SJSA1 (cell line): ENCODE data around the gene B3GNT7. TPM values are rescaled to one million over a fixed set of nuclear protein-coding genes. Genes with fewer than 3 reads are reported as not detected.
A peak's percentile ranks its signal among the peaks of the same experiment; 100 is the strongest.
"Not testable (repeated sequence)": the region's sequence is repeated elsewhere in the genome, so short reads cannot be mapped to it uniquely, and the experiment has no call there.

Experiments used
- DNase-seq, 2 experiments: peaks; one replicate each; pipeline ENCODE4 v3.0.0-alpha.2; 2015 to 2020; ENCODE audit warnings: low spot score in 2 of 2, low read depth in 1 of 2
- H3K27ac ChIP-seq: fragments of 250-450 bp; sonication (Bioruptor Pico); 2 replicates; pipeline ENCODE4 v1.5.1; 2020; ENCODE audit warnings: mild to moderate bottlenecking, moderate library complexity
- H3K27me3 ChIP-seq: fragments of 250-450 bp; sonication (Bioruptor Pico); replicated peaks from 2 replicates; pipeline ENCODE4 v1.5.1; 2020; ENCODE audit warnings: mild to moderate bottlenecking, moderate library complexity
- H3K36me3 ChIP-seq: fragments of 250-450 bp; sonication (Bioruptor Pico); 2 replicates; pipeline ENCODE4 v1.5.1; 2020; ENCODE audit warnings: mild to moderate bottlenecking
- H3K4me1 ChIP-seq: fragments of 250-450 bp; sonication (Bioruptor Pico); replicated peaks from 2 replicates; pipeline ENCODE4 v1.6.1; 2021; ENCODE audit warnings: mild to moderate bottlenecking
- H3K4me3 ChIP-seq: fragments of 250-450 bp; sonication (Bioruptor Pico); 2 replicates; pipeline ENCODE4 v1.5.1; 2020; ENCODE audit warnings: mild to moderate bottlenecking
- H3K9me3 ChIP-seq: fragments of 250-450 bp; sonication (Bioruptor Pico); replicated peaks from 2 replicates; pipeline ENCODE4 v1.5.1; 2020; ENCODE audit warnings: mild to moderate bottlenecking
- total RNA-seq: library from RNA; depleted of rRNA; stranded (reverse); fragments of >200 nt; shearing (Covaris generic); gene quantifications from 2 replicates; pipeline ENCODE4 v1.2.3, GENCODE V29; 2014

Gene B3GNT7
- total RNA-seq, 1 experiment from 2014 or later, result not detected

DNA sequence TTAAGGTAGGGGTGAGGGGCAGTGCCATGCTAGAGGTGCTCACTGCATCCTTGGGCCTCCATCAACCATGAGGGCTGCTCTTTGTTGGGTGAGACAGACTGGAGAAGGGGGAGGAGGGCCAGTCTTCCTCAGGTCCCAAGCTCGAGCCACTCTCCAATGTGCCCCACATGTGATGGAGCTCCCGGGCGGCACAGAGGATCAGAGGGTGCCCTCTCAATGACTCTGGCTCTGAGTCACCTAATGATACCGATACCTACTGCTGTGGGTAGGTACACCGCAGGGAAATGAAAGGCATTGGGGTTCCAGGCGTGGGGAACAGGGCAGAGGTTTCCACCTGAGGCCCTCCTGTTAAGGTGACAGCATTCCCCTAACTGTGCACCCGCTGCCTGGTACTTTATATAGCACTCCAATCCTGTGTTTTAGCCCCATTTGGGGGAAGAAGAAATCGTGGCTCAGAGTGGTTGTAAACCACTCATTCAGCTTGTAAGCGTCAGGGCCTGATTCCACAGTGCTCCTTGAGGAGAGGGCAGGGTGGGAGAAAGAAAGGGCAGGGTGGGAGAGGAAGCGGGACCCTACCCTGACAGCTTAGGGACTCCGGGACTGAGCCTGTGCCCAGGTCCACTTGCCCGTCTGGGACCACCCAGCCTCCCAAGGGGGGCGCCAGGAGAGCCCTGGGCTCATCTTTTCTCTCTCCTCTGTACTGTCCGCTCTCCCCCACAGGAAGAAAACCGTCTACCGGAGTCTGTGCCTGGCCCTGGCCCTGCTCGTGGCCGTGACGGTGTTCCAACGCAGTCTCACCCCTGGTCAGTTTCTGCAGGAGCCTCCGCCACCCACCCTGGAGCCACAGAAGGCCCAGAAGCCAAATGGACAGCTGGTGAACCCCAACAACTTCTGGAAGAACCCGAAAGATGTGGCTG is 1.8 kb downstream of the B3GNT7 start:
- Histone ChIP-seq H3K4me1 (peaks cover 7% of the 10 kb centered on the region), H3K4me3 (no peak overlapping the region), H3K27ac (no peak overlapping the region), H3K36me3 (no peaks in the 10 kb centered on the region), H3K9me3 (no peaks in the 10 kb centered on the region), H3K27me3 (peaks cover 12% of the 10 kb centered on the region)
- no peak for DNase-seq

DNA sequence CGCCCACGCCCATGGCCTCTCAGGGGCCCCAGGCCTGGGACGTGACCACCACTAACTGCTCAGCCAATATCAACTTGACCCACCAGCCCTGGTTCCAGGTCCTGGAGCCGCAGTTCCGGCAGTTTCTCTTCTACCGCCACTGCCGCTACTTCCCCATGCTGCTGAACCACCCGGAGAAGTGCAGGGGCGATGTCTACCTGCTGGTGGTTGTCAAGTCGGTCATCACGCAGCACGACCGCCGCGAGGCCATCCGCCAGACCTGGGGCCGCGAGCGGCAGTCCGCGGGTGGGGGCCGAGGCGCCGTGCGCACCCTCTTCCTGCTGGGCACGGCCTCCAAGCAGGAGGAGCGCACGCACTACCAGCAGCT is 2.4 kb downstream of the B3GNT7 start:
- Histone ChIP-seq H3K9me3 (no peaks in the 10 kb centered on the region), H3K4me3 (no peak overlapping the region), H3K4me1 (peaks cover 7% of the 10 kb centered on the region), H3K27ac (no peak overlapping the region), H3K36me3 (no peaks in the 10 kb centered on the region), H3K27me3 (peaks cover 12% of the 10 kb centered on the region)
- DNase-seq, result no peak

DNA sequence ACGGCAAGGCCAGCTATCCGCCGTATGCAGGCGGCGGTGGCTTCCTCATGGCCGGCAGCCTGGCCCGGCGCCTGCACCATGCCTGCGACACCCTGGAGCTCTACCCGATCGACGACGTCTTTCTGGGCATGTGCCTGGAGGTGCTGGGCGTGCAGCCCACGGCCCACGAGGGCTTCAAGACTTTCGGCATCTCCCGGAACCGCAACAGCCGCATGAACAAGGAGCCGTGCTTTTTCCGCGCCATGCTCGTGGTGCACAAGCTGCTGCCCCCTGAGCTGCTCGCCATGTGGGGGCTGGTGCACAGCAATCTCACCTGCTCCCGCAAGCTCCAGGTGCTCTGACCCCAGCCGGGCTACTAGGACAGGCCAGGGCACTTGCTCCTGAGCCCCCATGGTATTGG is 3.1 kb downstream of the B3GNT7 start:
- no peak for DNase-seq
- Histone ChIP-seq H3K4me3 (no peak overlapping the region), H3K4me1 (peaks cover 7% of the 10 kb centered on the region), H3K36me3 (no peaks in the 10 kb centered on the region), H3K27ac (no peak overlapping the region), H3K27me3 (peaks cover 12% of the 10 kb centered on the region), H3K9me3 (no peaks in the 10 kb centered on the region)

DNA sequence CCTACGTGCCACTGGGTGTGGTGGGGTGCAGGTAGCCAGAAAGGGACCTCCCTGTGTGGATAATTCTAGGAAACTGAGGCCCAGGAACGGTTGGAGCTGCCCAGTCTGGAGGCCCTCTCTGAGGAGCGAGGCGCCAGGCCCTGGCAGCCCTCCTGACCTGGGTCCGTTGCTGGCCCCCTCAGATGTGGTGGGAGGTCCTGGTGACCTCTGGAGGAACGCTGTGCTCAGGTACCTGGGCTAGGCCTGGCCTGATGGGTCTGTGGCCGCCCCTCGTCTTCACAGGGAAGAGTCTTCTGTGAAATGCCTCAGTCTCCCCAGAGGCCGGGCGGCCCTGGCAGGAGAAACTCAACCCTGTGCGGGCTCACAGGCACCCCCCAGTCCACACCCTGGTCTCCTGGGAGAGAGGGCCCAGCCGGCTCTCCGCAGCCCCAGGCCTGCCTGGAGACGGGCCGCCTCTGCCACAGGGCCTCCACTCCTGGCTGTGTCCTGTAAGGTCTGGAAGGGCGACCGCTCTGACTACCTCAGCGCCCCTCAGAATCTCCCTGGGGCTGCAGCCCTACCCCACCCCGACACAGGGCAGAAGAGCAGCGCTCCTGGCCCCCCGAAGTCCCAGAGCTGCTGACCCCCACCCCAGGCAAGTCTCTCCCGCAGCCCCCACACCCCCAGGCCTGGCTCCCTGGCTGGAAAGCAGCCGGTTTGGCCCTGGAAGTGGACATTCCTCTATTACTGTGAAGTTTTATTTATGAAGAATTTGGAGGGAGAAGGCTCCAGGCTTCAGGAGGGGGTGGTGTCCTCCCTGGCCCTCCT is 3.7 kb downstream of the B3GNT7 start:
- Histone ChIP-seq H3K9me3 (no peaks in the 10 kb centered on the region), H3K4me3 (no peak overlapping the region), H3K27me3 (peaks cover 12% of the 10 kb centered on the region), H3K4me1 (peaks cover 7% of the 10 kb centered on the region), H3K27ac (no peak overlapping the region), H3K36me3 (no peaks in the 10 kb centered on the region)
- no peak for DNase-seq

DNA sequence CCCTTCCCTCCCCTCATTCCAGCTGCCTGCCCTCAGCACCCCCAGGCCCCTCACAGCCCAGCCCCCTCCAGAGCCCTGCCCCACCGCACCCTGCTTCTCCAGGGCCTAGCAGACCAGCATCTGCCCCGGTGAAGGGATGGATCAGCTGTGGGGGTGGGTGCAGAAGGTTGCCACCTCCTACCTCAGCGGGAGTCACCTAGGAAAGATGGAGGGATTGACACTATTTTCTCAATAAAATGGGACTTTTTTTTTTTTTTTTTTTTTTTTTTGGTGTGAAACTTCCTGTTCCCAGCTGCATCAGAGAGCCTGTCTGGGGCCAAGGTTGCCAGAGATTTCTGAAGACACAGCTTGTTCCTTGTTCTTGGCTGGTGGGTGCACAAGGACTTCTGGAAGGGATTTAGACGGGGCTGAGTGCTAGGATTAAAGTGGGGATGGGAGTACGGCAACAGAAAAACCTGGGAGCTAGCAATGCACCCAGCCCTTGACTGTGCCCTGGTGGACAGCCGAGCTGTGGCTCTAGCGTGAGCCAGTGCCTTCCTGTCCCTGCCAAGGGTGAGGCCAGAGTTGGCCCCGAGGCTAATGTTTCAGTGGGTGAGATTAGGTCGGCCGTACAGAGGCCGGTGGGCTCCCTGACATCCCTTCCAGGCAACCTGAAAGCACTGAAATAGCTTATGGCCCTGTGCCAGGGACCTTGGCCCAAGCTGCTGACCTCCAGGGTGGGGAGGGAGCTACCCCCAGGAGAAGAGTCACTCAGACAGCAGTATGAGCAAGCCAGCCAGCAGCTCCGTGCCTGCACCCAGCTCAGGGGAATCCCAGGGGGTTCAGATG is 4.6 kb downstream of the B3GNT7 start:
- no peak overlapping the region for H3K27ac ChIP-seq
- no peaks in the 10 kb centered on the region for H3K9me3 ChIP-seq
- peaks cover 7% of the 10 kb centered on the region for H3K4me1 ChIP-seq
- no peaks in the 10 kb centered on the region for H3K36me3 ChIP-seq
- peak in 1 of 2 experiments; percentile 34 for DNase-seq
- H3K27me3 ChIP-seq, result peaks cover 12% of the 10 kb centered on the region
- H3K4me3 ChIP-seq, result no peak overlapping the region

DNA sequence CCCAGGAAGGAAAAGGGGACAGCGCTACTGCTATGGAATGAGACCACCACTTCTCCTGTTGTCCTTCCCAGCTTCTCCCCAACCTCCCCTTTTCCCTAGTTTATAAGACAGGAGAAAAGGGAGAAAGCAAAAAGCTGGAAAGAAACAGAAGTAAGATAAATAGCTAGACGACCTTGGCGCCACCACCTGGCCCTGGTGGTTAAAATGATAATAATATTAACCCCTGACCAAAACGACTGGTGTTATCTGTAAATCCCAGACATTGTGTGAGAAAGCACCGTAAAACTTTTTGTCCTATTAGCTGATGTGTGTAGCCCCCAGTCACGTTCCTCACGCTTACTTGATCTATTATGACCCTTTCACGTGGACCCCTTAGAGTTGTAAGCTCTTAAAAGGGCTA is 5.2 kb downstream of the B3GNT7 start:
- H3K9me3 ChIP-seq, DNase-seq, H3K4me3 ChIP-seq, H3K27ac ChIP-seq, H3K27me3 ChIP-seq, H3K36me3 ChIP-seq: not testable (repeated sequence)
- peaks cover 13% of the 10 kb centered on the region for H3K4me1 ChIP-seq

DNA sequence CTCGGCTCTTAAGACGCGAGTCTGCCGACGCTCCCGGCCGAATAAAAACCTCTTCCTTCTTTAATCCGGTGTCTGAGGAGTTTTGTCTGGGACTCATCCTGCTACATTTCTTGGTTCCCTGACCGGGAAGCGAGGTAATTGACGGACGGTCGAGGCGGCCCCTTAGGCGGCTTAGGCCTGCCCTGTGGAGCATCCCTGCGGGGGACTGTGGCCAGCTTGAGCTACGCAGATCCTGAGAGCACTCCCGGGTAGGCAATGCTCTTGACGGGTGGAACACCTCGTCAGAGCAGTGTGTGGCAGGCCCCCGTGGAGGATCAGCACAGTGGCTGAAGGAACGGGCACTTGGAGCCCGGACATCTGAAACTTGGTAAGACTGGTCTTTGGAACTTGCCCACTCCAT is 5.6 kb downstream of the B3GNT7 start:
- not testable (repeated sequence) for H3K4me3 ChIP-seq, DNase-seq, H3K27ac ChIP-seq, H3K36me3 ChIP-seq, H3K27me3 ChIP-seq, H3K9me3 ChIP-seq
- peaks cover 17% of the 10 kb centered on the region for H3K4me1 ChIP-seq

DNA sequence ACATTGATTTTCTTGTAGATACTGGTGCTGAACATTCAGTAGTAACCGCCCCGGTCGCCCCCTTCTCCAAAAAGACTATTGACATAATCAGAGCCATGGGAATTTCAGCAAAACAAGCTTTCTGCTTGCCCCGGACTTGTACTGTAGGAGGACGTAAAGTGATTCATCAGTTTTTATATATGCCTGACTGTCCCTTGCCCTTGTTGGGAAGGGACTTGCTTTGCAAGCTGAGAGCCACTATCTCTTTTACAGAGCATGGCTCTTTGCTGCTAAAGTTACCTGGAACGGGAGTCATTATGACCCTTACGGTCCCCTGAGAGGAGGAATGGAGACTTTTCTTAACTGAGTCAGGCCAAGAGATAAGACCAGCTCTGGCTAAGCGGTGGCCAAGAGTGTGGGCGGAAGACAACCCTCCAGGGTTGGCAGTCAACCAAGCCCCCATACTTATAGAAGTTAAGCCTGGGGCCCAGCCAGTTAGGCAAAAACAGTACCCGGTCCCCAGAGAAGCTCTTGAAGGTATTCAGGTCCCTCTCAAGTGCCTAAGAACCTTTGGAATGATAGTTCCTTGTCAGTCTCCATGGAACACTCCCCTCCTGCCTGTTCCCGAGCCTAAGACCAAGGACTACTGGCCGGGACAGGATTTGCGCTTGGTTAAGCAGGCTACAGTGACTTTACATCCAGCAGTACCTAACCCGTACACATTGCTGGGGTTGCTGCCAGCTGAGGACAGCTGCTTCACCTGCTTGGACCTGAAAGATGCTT is 8.1 kb downstream of the B3GNT7 start:
- not testable (repeated sequence) for H3K27ac ChIP-seq, DNase-seq, H3K9me3 ChIP-seq, H3K4me3 ChIP-seq, H3K27me3 ChIP-seq, H3K36me3 ChIP-seq
- peaks cover 28% of the 10 kb centered on the region for H3K4me1 ChIP-seq

DNA sequence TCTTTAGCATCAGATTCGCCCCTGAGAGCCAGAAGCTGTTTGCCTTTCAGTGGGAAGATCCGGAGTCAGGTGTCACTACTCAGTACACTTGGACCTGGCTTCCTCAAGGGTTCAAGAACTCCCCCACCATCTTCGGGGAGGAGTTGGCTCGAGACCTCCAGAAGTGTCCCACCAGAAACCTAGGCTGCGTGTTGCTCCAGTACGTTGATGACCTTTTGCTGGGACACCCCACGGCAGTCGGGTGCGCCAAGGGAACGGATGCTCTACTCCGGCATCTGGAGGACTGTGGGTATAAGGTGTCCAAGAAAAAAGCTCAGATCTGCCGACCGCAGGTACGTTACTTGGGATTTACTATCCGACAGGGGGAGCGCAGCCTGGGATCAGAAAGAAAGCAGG is 8.7 kb downstream of the B3GNT7 start:
- H3K27ac ChIP-seq, H3K27me3 ChIP-seq, H3K9me3 ChIP-seq, DNase-seq, H3K4me3 ChIP-seq, H3K36me3 ChIP-seq: not testable (repeated sequence)
- peaks cover 28% of the 10 kb centered on the region for H3K4me1 ChIP-seq

DNA sequence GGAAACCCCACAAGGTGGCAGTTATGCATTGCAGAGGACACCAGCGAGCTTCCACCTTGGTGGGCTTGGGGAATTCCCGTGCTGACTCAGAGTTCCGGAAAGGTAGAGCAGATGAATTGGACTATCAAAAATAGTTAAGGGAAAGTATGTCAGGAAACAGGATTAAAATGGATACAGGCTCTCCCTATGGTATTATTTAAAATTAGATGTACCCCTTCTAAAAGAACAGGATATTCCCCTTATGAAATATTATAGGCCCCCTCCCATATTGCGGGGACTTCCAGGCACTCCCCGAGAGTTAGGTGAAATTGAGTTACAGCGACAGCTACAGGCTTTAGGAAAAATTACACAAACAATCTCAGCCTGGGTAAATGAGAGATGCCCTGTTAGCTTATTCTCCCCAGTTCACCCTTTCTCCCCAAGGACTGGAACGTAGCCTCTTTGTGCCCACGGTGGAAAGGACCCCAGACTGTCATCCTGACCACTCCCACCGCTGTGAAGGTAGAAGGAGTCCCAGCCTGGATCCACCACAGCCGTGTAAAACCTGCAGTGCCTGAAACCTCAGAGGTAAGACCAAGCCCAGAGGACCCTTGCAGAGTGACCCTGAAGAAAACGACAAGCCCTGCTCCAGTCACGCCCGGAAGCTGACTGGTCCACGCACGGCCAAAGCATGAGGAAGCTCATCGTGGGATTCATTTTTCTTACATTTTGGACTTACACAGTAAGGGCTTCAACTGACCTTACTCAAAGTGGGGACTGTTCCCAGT is 10.3 kb downstream of the B3GNT7 start:
- H3K4me3 ChIP-seq, H3K27me3 ChIP-seq, H3K36me3 ChIP-seq, H3K9me3 ChIP-seq: not testable (repeated sequence)
- peak overlapping the region; percentile 62; the same call in 1 of the 2 replicates for H3K27ac ChIP-seq
- peaks cover 21% of the 10 kb centered on the region for H3K4me1 ChIP-seq
- DNase-seq, result peak; percentile 65 to 67

DNA sequence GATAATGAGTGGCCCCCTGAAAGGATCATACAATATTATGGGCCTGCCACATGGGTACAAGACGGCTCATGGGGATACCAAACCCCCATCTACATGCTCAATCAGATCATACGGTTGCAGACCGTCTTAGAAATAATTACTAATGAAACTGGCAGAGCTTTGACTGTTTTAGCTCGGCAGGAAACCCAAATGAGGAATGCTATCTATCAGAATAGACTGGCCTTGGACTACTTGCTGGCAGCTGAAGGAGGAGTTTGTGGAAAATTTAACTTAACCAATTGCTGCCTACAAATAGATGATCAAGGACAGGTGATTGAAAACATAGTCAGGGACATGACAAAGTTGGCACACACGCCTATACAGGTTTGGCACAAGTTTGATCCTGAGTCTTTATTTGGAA is 12.2 kb downstream of the B3GNT7 start:
- not testable (repeated sequence) for H3K4me3 ChIP-seq, H3K27me3 ChIP-seq, H3K36me3 ChIP-seq, DNase-seq, H3K9me3 ChIP-seq, H3K27ac ChIP-seq
- peaks cover 33% of the 10 kb centered on the region for H3K4me1 ChIP-seq

DNA sequence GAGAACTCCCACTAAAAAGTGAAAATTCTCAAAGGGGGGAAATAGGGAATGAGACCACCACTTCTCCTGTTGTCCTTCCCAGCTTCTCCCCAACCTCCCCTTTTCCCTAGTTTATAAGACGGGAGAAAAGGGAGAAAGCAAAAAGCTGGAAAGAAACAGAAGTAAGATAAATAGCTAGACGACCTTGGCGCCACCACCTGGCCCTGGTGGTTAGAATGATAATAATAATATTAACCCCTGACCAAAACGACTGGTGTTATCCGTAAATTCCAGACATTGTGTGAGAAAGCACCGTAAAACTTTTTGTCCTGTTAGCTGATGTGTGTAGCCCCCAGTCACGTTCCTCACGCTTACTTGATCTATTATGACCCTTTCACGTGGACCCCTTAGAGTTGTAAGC is 12.8 kb downstream of the B3GNT7 start:
- H3K27me3 ChIP-seq, H3K4me3 ChIP-seq, H3K9me3 ChIP-seq, H3K36me3 ChIP-seq, H3K27ac ChIP-seq, DNase-seq: not testable (repeated sequence)
- H3K4me1 ChIP-seq, result peaks cover 35% of the 10 kb centered on the region
